HepG2 (cell line): ENCODE data around the gene THADA. TPM values are rescaled to one million over a fixed set of nuclear protein-coding genes. Genes with fewer than 3 reads are reported as not detected.

Experiments used
- ATAC-seq: fragments of 200-7000 bp; cut with Tn5 transposase; 3 replicates; pipeline ENCODE4 v1.9.1; 2020; ENCODE audit warnings: mild to moderate bottlenecking, moderate library complexity
- BruUV-seq: library from RNA; stranded (reverse); fragments of 400-500 nt; replicated peaks from 2 replicates; lab custom pipeline; 2021; lab: Mats Ljungman, UMichigan
- CTCF ChIA-PET: fragments of 300-600 bp; formaldehyde crosslinking; extraction: SDS; loops from one replicate; lab custom pipeline; 2021; ENCODE audit warnings: low total read pairs, inconsistent platforms, low intra/inter-chr PET ratio; lab: Yijun Ruan, JAX
- POLR2A ChIA-PET: fragments of 350-600 bp; sonication (Branson Sonifier 250); formaldehyde crosslinking; loops from one replicate; lab custom pipeline; 2020; ENCODE audit warnings: antibody characterized with exemption, inconsistent platforms; lab: Yijun Ruan, JAX
- DNase-seq: peaks from one replicate; pipeline ENCODE4 v3.0.0-alpha.2; 2015; ENCODE audit warnings: low spot score
- FAIRE-seq: peaks from 3 replicates; lab custom pipeline; 2011; peaks lifted over from hg19 to GRCh38; lab: Jason Lieb, UNC
- H2AFZ ChIP-seq: one replicate; pipeline ENCODE4 v1.6.1; 2011; ENCODE audit warnings: low read length, inconsistent platforms
- H3K27ac ChIP-seq: fragments of 300-600 bp; 3 replicates; pipeline ENCODE4 v1.8.0; 2011; ENCODE audit warnings: mixed run types, mild to moderate bottlenecking, mixed read lengths, low read length, inconsistent platforms; ENCODE audit not compliant: insufficient read depth; ENCODE audit errors: extremely low read length
- H3K27me3 ChIP-seq, 2 experiments: fragments of 200-600 bp in 1 of 2; 2 replicates in 1 of 2; 3 replicates in 1 of 2; pipeline versions ENCODE4 v1.6.0 to v1.8.0; 2011; ENCODE audit warnings: low read length in 2 of 2, mild to moderate bottlenecking in 2 of 2, moderate library complexity in 2 of 2, inconsistent platforms in 1 of 2; ENCODE audit not compliant: insufficient read depth in 2 of 2, control insufficient read depth in 1 of 2
- H3K36me3 ChIP-seq, 2 experiments: fragments of 200-600 bp in 1 of 2; replicated peaks in 1 of 2; 2 replicates in 1 of 2; 3 replicates in 1 of 2; pipeline versions ENCODE4 v1.5.1 to v1.8.0; 2011; ENCODE audit warnings: low read length in 2 of 2, inconsistent platforms in 1 of 2; ENCODE audit not compliant: insufficient read depth in 2 of 2, control insufficient read depth in 1 of 2
- H3K4me1 ChIP-seq: 2 replicates; pipeline ENCODE4 v1.5.1; 2012; ENCODE audit warnings: low read length, inconsistent platforms; ENCODE audit not compliant: insufficient read depth
- H3K4me2 ChIP-seq: 2 replicates; pipeline ENCODE4 v1.6.0; 2011; ENCODE audit warnings: low read depth, low read length, inconsistent platforms
- H3K4me3 ChIP-seq, 3 experiments: fragments of 200-600 bp in 1 of 3; sonication (generic), shearing (Covaris generic) in 1 of 3; replicated peaks in 1 of 3; 2 replicates each; pipeline ENCODE4 v1.5.1; 2011 to 2016; ENCODE audit warnings: low read length in 3 of 3, inconsistent platforms in 2 of 3, low read depth in 2 of 3, mild to moderate bottlenecking in 2 of 3, control low read depth in 1 of 3, mixed read lengths in 1 of 3; ENCODE audit not compliant: insufficient read depth in 1 of 3
- H3K79me2 ChIP-seq: one replicate; pipeline ENCODE4 v1.6.1; 2011; ENCODE audit warnings: low read length, inconsistent platforms; ENCODE audit not compliant: insufficient read depth
- H3K9ac ChIP-seq: 2 replicates; pipeline ENCODE4 v1.6.0; 2011; ENCODE audit warnings: mild to moderate bottlenecking, low read depth, low read length, inconsistent platforms; ENCODE audit not compliant: insufficient read depth
- H3K9me3 ChIP-seq: 2 replicates; pipeline ENCODE4 v1.5.1; 2012; ENCODE audit warnings: mild to moderate bottlenecking, low read length
- H4K20me1 ChIP-seq: 2 replicates; pipeline ENCODE4 v1.6.0; 2011; ENCODE audit warnings: inconsistent platforms, mild to moderate bottlenecking, low read length, moderate library complexity; ENCODE audit not compliant: insufficient read depth
- BHLHE40 ChIP-seq: IDR thresholded peaks from 2 replicates; pipeline ENCODE4 v1.6.1; 2011; ENCODE audit warnings: low read length, improper control_type of control experiment
- FOXK1 ChIP-seq: sonication (generic); formaldehyde crosslinking; IDR thresholded peaks from 2 replicates; pipeline ENCODE4 v1.4.0; 2020; ENCODE audit warnings: low read depth, missing genetic modification reagents, borderline replicate concordance
- HOXA9 ChIP-seq: sonication (generic); formaldehyde crosslinking; IDR thresholded peaks from 2 replicates; pipeline ENCODE4 v1.8.1; 2022; ENCODE audit warnings: missing genetic modification reagents, mild to moderate bottlenecking, moderate library complexity, borderline replicate concordance
- MYC ChIP-seq: sonication (generic); formaldehyde crosslinking; IDR thresholded peaks from 2 replicates; pipeline ENCODE4 v1.9.0; 2021; ENCODE audit warnings: missing genetic modification reagents, borderline replicate concordance
- SALL1 ChIP-seq: sonication (generic); formaldehyde crosslinking; IDR thresholded peaks from 2 replicates; pipeline ENCODE4 v1.8.0; 2022; ENCODE audit warnings: mild to moderate bottlenecking, missing genetic modification reagents
- TBL1XR1 ChIP-seq: fragments of 150-350 bp; IDR thresholded peaks from 2 replicates; pipeline ENCODE4 v1.6.1; 2014; ENCODE audit warnings: borderline replicate concordance, low read length; ENCODE audit not compliant: partially characterized antibody
- TRIM24 ChIP-seq: sonication (generic); formaldehyde crosslinking; IDR thresholded peaks from 2 replicates; pipeline ENCODE4 v1.8.0; 2022; ENCODE audit warnings: mild to moderate bottlenecking, missing genetic modification reagents
- ZKSCAN1 ChIP-seq: fragments of 150-350 bp; IDR thresholded peaks from 2 replicates; pipeline ENCODE4 v1.6.1; 2014; ENCODE audit warnings: low read length
- ZNF782 ChIP-seq: sonication (generic); formaldehyde crosslinking; IDR thresholded peaks from 2 replicates; pipeline ENCODE4 v1.4.0; 2020; ENCODE audit warnings: missing genetic modification reagents, mild to moderate bottlenecking, borderline replicate concordance
- WGBS: methylation state at CpG from one replicate; pipeline ENCODE4 v1.1.6; 2017; ENCODE audit warnings: low lambda C conversion rate; 5-methylcytosine and 5-hydroxymethylcytosine counted together
- in situ Hi-C: cut with HindIII; loops from 2 replicates; pipeline ENCODE4 v1.10.0; 2017; ENCODE audit warnings: low pct_unique_long_range_greater_than_20kb; ENCODE audit not compliant: extremely low pct_ligation_motif_present
- intact Hi-C: fragments of 100-400 bp; cut with micrococcal nuclease; formaldehyde crosslinking; loops from one replicate; pipeline ENCODE4 v1.10.0; 2022; ENCODE audit not compliant: unreplicated experiment
- polyA plus RNA-seq, 8 experiments: library from polyadenylated mRNA; depleted of rRNA in 3 of 8; stranded (reverse) in 7 of 8; unstranded in 1 of 8; fragments of >200 nt; fragmentation: Illumina TruSeq in 4 of 8; extraction: Trizol in 4 of 8; gene quantifications; 2 replicates each; pipeline versions ENCODE4 v1.2.1 to v1.2.3, GENCODE V29; 2011 to 2016; ENCODE audit warnings: low read depth in 4 of 8, missing spikeins in 1 of 8, mixed read lengths in 1 of 8; ENCODE audit not compliant: insufficient read depth in 1 of 8
- total RNA-seq, 5 experiments: library from RNA; depleted of rRNA; stranded (reverse); fragments of >200 nt; fragmentation: Illumina TruSeq; extraction: Trizol; gene quantifications; 2 replicates each; pipeline ENCODE4 v1.2.3, GENCODE V29; 2016; ENCODE audit warnings: low read depth in 1 of 5
- TF ChIP-seq, protein P1 (sequence below): sonication (generic); formaldehyde crosslinking; IDR thresholded peaks from 2 replicates; pipeline ENCODE4 v1.8.1; 2023; ENCODE audit warnings: missing genetic modification reagents, mild to moderate bottlenecking, borderline replicate concordance
- TF ChIP-seq, protein P2 (sequence below): sonication (generic); formaldehyde crosslinking; IDR thresholded peaks from 2 replicates; pipeline ENCODE4 v1.4.0; 2020; ENCODE audit warnings: missing genetic modification reagents, borderline replicate concordance
- TF ChIP-seq, protein P3 (sequence below): sonication (generic); formaldehyde crosslinking; IDR thresholded peaks from 2 replicates; pipeline ENCODE4 v1.8.0; 2022; ENCODE audit warnings: mild to moderate bottlenecking, missing genetic modification reagents, moderate library complexity
- TF ChIP-seq, protein P4 (sequence below): sonication (generic); formaldehyde crosslinking; IDR thresholded peaks from 2 replicates; pipeline ENCODE4 v1.8.1; 2023; ENCODE audit warnings: missing genetic modification reagents, inconsistent platforms, borderline replicate concordance

Gene THADA
- total and polyA plus RNA-seq, 2 of the 13 experiments (the other 11 are each of a cell fraction or from before 2014, with no cell fraction given): 12.7 to 21.7 TPM

DNA sequence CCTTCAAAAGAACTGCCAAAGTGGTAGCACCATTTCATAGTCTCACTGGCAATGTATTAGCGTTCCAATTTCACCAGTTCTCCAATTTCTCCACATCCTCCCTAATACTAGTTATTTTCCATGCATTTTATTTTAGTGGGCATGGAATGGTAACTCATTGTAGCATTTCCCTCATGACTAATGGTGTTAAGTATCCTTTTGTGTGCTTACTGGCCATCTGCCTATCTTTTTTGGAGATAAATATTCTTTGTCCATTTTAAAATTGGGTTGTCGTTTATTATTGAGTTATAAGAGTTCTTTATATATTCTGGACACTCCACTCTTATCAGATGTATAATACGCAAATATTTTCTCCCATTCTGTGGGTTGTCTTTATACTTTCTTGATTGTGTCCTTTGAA is 107.1 kb downstream of the THADA start:
- ATAC-seq (no peak), FAIRE-seq (no peak), DNase-seq (no peak)
- Histone ChIP-seq H3K79me2 (no peaks in the 10 kb centered on the region), H3K4me3 (no peak overlapping the region), H2AFZ (no peak overlapping the region), H3K27me3 (no peaks in the 10 kb centered on the region), H3K27ac (no peak overlapping the region), H3K4me2 (no peak overlapping the region), H3K9me3 (no peaks in the 10 kb centered on the region), H4K20me1 (no peaks in the 10 kb centered on the region), H3K9ac (no peak overlapping the region), H3K4me1 (0 out of 2 replicates have a peak, but pooled peaks cover 7% of the 10 kb centered on the region), H3K36me3 (no peaks in the 10 kb centered on the region; a peak in 1 of 5 replicates)
- in situ Hi-C loops (loop anchor here (10.0 kb wide), 2 partner anchors 464 to 634 kb away; no protein-coding TSS in a partner anchor), intact Hi-C loops (loop anchor here (10.0 kb wide), 2 partner anchors 514 to 634 kb away; no protein-coding TSS in a partner anchor)
- ChIA-PET CTCF (no interaction called here), POLR2A (no interaction called here)
- BruUV-seq: no TSS peak
- TF ChIP-seq TRIM24 (CRISPR knock-in tag): no peak
- no peak for TF ChIP-seq ZNF782
- no peak for TF ChIP-seq FOXK1 (CRISPR knock-in tag)
- TF ChIP-seq, protein P1, sequence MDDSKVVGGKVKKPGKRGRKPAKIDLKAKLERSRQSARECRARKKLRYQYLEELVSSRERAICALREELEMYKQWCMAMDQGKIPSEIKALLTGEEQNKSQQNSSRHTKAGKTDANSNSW (CRISPR knock-in tag): no peak
- TF ChIP-seq, protein P2, sequence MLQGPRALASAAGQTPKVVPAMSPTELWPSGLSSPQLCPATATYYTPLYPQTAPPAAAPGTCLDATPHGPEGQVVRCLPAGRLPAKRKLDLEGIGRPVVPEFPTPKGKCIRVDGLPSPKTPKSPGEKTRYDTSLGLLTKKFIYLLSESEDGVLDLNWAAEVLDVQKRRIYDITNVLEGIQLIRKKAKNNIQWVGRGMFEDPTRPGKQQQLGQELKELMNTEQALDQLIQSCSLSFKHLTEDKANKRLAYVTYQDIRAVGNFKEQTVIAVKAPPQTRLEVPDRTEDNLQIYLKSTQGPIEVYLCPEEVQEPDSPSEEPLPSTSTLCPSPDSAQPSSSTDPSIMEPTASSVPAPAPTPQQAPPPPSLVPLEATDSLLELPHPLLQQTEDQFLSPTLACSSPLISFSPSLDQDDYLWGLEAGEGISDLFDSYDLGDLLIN (CRISPR knock-in tag): no peak
- TF ChIP-seq TBL1XR1: no peak
- whole genome bisulfite sequencing: 94% methylated on average over 3 of the region's 3 CpGs

DNA sequence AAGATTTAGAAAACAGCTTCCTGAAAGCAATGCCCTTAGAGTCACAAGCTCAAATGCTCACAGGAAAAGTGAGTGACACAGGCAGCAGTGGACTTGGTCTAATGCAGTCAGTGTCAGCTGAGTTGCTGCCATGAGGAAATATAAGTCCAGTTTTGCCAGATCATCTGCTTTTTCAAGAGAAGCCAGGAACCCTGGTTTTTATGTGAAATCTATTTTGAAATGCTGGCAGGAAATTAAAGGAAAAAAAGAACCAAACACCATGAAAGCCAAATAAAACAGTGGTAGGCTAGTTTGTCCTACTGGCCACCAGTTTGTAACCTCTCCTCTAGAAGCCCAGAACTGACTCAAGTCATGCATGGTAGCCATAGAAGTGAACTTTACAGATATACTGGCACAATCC is 109.2 kb downstream of the THADA start:
- Histone ChIP-seq H3K27me3 (no peaks in the 10 kb centered on the region), H3K4me3 (no peak overlapping the region), H3K9me3 (no peaks in the 10 kb centered on the region), H3K27ac (no peak overlapping the region), H4K20me1 (no peaks in the 10 kb centered on the region), H3K9ac (no peak overlapping the region), H3K4me2 (no peak overlapping the region), H3K36me3 (no peaks in the 10 kb centered on the region; a peak in 1 of 5 replicates), H3K79me2 (no peaks in the 10 kb centered on the region), H3K4me1 (0 out of 2 replicates have a peak, but pooled peaks cover 8% of the 10 kb centered on the region), H2AFZ (no peak overlapping the region)
- in situ Hi-C loops: loop anchor here (10.0 kb wide), 2 partner anchors 462 to 632 kb away; no protein-coding TSS in a partner anchor
- no TSS peak for BruUV-seq
- FAIRE-seq: no peak
- DNase-seq: no peak
- CTCF ChIA-PET: no interaction called here
- no peak for ATAC-seq
- POLR2A ChIA-PET: interaction anchor here (3.5 kb wide), 1 partner anchor 260 kb away, joined by 20 read pairs; the partner anchor contains the start of gene ZFP36L2
- intact Hi-C loops: loop anchor here (10.0 kb wide), 2 partner anchors 512 to 632 kb away; no protein-coding TSS in a partner anchor
- TF ChIP-seq HOXA9 (no peak), ZKSCAN1 (no peak), MYC (CRISPR knock-in tag) (no peak), BHLHE40 (no peak), SALL1 (CRISPR knock-in tag) (no peak), TBL1XR1 (no peak)
- TF ChIP-seq, protein P3, sequence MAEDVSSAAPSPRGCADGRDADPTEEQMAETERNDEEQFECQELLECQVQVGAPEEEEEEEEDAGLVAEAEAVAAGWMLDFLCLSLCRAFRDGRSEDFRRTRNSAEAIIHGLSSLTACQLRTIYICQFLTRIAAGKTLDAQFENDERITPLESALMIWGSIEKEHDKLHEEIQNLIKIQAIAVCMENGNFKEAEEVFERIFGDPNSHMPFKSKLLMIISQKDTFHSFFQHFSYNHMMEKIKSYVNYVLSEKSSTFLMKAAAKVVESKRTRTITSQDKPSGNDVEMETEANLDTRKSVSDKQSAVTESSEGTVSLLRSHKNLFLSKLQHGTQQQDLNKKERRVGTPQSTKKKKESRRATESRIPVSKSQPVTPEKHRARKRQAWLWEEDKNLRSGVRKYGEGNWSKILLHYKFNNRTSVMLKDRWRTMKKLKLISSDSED (CRISPR knock-in tag): no peak
- TF ChIP-seq, protein P4, sequence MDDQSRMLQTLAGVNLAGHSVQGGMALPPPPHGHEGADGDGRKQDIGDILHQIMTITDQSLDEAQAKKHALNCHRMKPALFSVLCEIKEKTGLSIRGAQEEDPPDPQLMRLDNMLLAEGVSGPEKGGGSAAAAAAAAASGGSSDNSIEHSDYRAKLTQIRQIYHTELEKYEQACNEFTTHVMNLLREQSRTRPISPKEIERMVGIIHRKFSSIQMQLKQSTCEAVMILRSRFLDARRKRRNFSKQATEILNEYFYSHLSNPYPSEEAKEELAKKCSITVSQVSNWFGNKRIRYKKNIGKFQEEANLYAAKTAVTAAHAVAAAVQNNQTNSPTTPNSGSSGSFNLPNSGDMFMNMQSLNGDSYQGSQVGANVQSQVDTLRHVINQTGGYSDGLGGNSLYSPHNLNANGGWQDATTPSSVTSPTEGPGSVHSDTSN (CRISPR knock-in tag): no peak
